GM12878 (cell line): Measurements from ENCODE around the gene NRXN3. TPM values are rescaled to one million over a fixed set of nuclear protein-coding genes. Genes with fewer than 3 reads are reported as not detected.

Experiments
- ATAC-seq: fragments of 200-7000 bp; cut with Tn5 transposase; 3 replicates; pipeline ENCODE4 v1.9.1; 2020; ENCODE audit warnings: mild to moderate bottlenecking, moderate library complexity
- BruUV-seq: library from RNA; stranded (reverse); fragments of 400-500 nt; replicated peaks from 2 replicates; lab custom pipeline; 2021; lab: Mats Ljungman, UMichigan
- CTCF ChIA-PET: fragments of 300-600 bp; sonication (Branson Sonifier 250); formaldehyde crosslinking; extraction: SDS; loops from one replicate; lab custom pipeline; 2021; ENCODE audit warnings: inconsistent platforms; lab: Yijun Ruan, JAX
- POLR2A ChIA-PET: fragments of 350-600 bp; formaldehyde crosslinking; extraction: SDS; loops from one replicate; lab custom pipeline; 2021; ENCODE audit warnings: inconsistent platforms; lab: Charles Lee
- RAD21 ChIA-PET: fragments of 300-600 bp; sonication (Branson Sonifier 250); formaldehyde crosslinking; loops from one replicate; lab custom pipeline; 2023; ENCODE audit warnings: antibody characterized with exemption; ENCODE audit not compliant: unreplicated experiment; lab: Charles Lee
- SMC1A ChIA-PET: fragments of 300-600 bp; sonication (Branson Sonifier 250); formaldehyde crosslinking; loops from one replicate; lab custom pipeline; 2023; ENCODE audit not compliant: unreplicated experiment, uncharacterized antibody; lab: Charles Lee
- DNase-seq: peaks from one replicate; pipeline ENCODE4 v3.0.0-alpha.2; 2011; ENCODE audit warnings: low read depth, low spot score
- FAIRE-seq: peaks from 3 replicates; lab custom pipeline; 2011; peaks lifted over from hg19 to GRCh38; lab: Jason Lieb, UNC
- H2AFZ ChIP-seq: 2 replicates; pipeline ENCODE4 v1.6.0; 2011; ENCODE audit warnings: low read depth, low read length, control low read depth; ENCODE audit not compliant: control insufficient read depth
- H3K27ac ChIP-seq: 2 replicates; pipeline ENCODE4 v1.5.1; 2011; ENCODE audit warnings: control low read depth; ENCODE audit not compliant: control insufficient read depth, insufficient read depth
- H3K27me3 ChIP-seq, 2 experiments: replicated peaks in 1 of 2; 2 replicates each; pipeline versions ENCODE4 v1.6.0 to v1.6.1; 2011; ENCODE audit warnings: low read length in 1 of 2; ENCODE audit not compliant: control insufficient read depth in 2 of 2, insufficient read depth in 2 of 2
- H3K36me3 ChIP-seq, 2 experiments: 2 replicates each; pipeline ENCODE4 v1.5.1; 2011; ENCODE audit warnings: low read length in 1 of 2; ENCODE audit not compliant: control insufficient read depth in 2 of 2, insufficient read depth in 2 of 2
- H3K4me1 ChIP-seq: 2 replicates; pipeline ENCODE4 v1.6.1; 2011; ENCODE audit warnings: mild to moderate bottlenecking, low read length, moderate library complexity, mixed read lengths; ENCODE audit not compliant: control insufficient read depth, insufficient read depth
- H3K4me2 ChIP-seq: 2 replicates; pipeline ENCODE4 v1.6.0; 2011; ENCODE audit warnings: control low read depth; ENCODE audit not compliant: control insufficient read depth, insufficient read depth
- H3K4me3 ChIP-seq: fragments of 200-600 bp; sonication (generic); 2 replicates; pipeline ENCODE4 v1.5.1; 2016
- H3K79me2 ChIP-seq: 2 replicates; pipeline ENCODE4 v1.6.0; 2011; ENCODE audit warnings: low read length; ENCODE audit not compliant: control insufficient read depth, insufficient read depth
- H3K9ac ChIP-seq: 2 replicates; pipeline ENCODE4 v1.8.0; 2011; ENCODE audit warnings: low read length, control low read depth, mixed read lengths; ENCODE audit not compliant: control insufficient read depth, insufficient read depth
- H3K9me3 ChIP-seq: replicated peaks from 3 replicates; pipeline ENCODE4 v1.5.1; 2011; ENCODE audit warnings: mild to moderate bottlenecking, low read length; ENCODE audit not compliant: control insufficient read depth, insufficient read depth
- H4K20me1 ChIP-seq: 2 replicates; pipeline ENCODE4 v1.6.0; 2011; ENCODE audit not compliant: control insufficient read depth, insufficient read depth
- ASH2L ChIP-seq: fragments of 300-600, 200-600 bp; sonication (generic); IDR thresholded peaks from 2 replicates; pipeline ENCODE4 v1.6.1; 2017; ENCODE audit warnings: low read depth, mild to moderate bottlenecking, borderline replicate concordance
- BHLHE40 ChIP-seq, 2 experiments: fragments of 450-650 bp in 1 of 2; IDR thresholded peaks; 2 replicates each; pipeline ENCODE4 v1.6.1; 2011 to 2017; ENCODE audit warnings: low read depth in 2 of 2, borderline replicate concordance in 1 of 2, improper control_type of control experiment in 1 of 2, low read length in 1 of 2, mild to moderate bottlenecking in 1 of 2
- CEBPB ChIP-seq, 2 experiments: fragments of 150-350 bp in 1 of 2; IDR thresholded peaks; 2 replicates each; pipeline ENCODE4 v1.6.1; 2012 to 2014; ENCODE audit warnings: low read depth in 2 of 2, low read length in 2 of 2, borderline replicate concordance in 1 of 2, inconsistent platforms in 1 of 2
- DPF2 ChIP-seq: fragments of 450-650 bp; IDR thresholded peaks from 2 replicates; pipeline ENCODE4 v1.6.1; 2017; ENCODE audit warnings: mild to moderate bottlenecking
- EGR1 ChIP-seq, 2 experiments: IDR thresholded peaks; 1 replicate in 1 of 2; 2 replicates in 1 of 2; pipeline ENCODE4 v1.6.1; 2011 to 2012; ENCODE audit warnings: low read depth in 2 of 2, low read length in 2 of 2, borderline replicate concordance in 1 of 2, mild to moderate bottlenecking in 1 of 2, moderate library complexity in 1 of 2
- LARP7 ChIP-seq: fragments of 450-650 bp; IDR thresholded peaks from 2 replicates; pipeline ENCODE4 v1.6.1; 2017; ENCODE audit warnings: mild to moderate bottlenecking
- NBN ChIP-seq: fragments of 450-650 bp; IDR thresholded peaks from 2 replicates; pipeline ENCODE4 v1.6.1; 2016
- NFXL1 ChIP-seq: fragments of 450-650 bp; IDR thresholded peaks from 2 replicates; pipeline ENCODE4 v1.6.1; 2017; ENCODE audit warnings: antibody characterized with exemption, mild to moderate bottlenecking, borderline replicate concordance
- NR2C2 ChIP-seq: IDR thresholded peaks from 2 replicates; pipeline ENCODE4 v1.6.1; 2011; ENCODE audit warnings: borderline replicate concordance, low read depth; ENCODE audit not compliant: control insufficient read depth, insufficient read length
- NR2F1 ChIP-seq: fragments of 450-650 bp; conservative IDR thresholded peaks from 2 replicates; pipeline ENCODE4 v1.6.1; 2017; ENCODE audit warnings: mild to moderate bottlenecking
- RAD21 ChIP-seq: IDR thresholded peaks from 2 replicates; pipeline ENCODE4 v1.6.1; 2011; ENCODE audit warnings: mild to moderate bottlenecking, low read depth, low read length, moderate library complexity; ENCODE audit not compliant: insufficient read depth
- SREBF1 ChIP-seq: IDR thresholded peaks from 2 replicates; pipeline ENCODE4 v1.6.1; 2012; ENCODE audit warnings: mild to moderate bottlenecking, low read length
- WRNIP1 ChIP-seq: IDR thresholded peaks from 2 replicates; pipeline ENCODE4 v1.6.1; 2011; ENCODE audit warnings: low read depth, low read length, improper control_type of control experiment, borderline replicate concordance
- ZNF24 ChIP-seq: fragments of 450-650 bp; IDR thresholded peaks from 2 replicates; pipeline ENCODE4 v1.6.1; 2017; ENCODE audit warnings: antibody characterized with exemption, mild to moderate bottlenecking
- ZNF622 ChIP-seq: fragments of 450-650 bp; IDR thresholded peaks from 2 replicates; pipeline ENCODE4 v1.6.1; 2017; ENCODE audit warnings: mild to moderate bottlenecking, inconsistent platforms
- ZZZ3 ChIP-seq: IDR thresholded peaks from 2 replicates; pipeline ENCODE4 v1.6.1; 2011; ENCODE audit warnings: low read depth; ENCODE audit not compliant: control insufficient read depth, insufficient read length
- WGBS: methylation state at CpG from one replicate; pipeline ENCODE4 v1.1.6; 2016; ENCODE audit warnings: low lambda C conversion rate; ENCODE audit not compliant: insufficient replicate concordance, insufficient coverage; ENCODE audit errors: missing lambda C conversion rate; 5-methylcytosine and 5-hydroxymethylcytosine counted together
- in situ Hi-C: fragments of 300-500 bp; cut with MboI; formaldehyde crosslinking; loops from 9 replicates; pipeline ENCODE4 v1.14.3; 2018; ENCODE audit warnings: mixed read lengths
- intact Hi-C: fragments of 100-400 bp; cut with micrococcal nuclease; formaldehyde crosslinking; loops from one replicate; pipeline ENCODE4 v1.14.2; 2022; ENCODE audit not compliant: unreplicated experiment
- polyA plus RNA-seq, 11 experiments: library from polyadenylated mRNA; depleted of rRNA in 4 of 11; unstranded in 6 of 11; stranded (reverse) in 5 of 11; fragments of >200 nt; fragmentation: Nextera tagmentation in 4 of 11; fragmentation: Illumina TruSeq in 1 of 11; extraction: Ambion mirVana in 4 of 11; extraction: Trizol in 1 of 11; gene quantifications; 1 replicate in 1 of 11; 2 replicates in 10 of 11; pipeline versions ENCODE4 v1.2.1 to v1.2.3, GENCODE V29; 2011 to 2016; ENCODE audit warnings: inconsistent platforms in 2 of 11, missing spikeins in 2 of 11, low read depth in 1 of 11
- total RNA-seq, 4 experiments: library from RNA; depleted of rRNA in 3 of 4; stranded (reverse); fragments of >200 nt in 3 of 4; fragmentation: Illumina TruSeq in 1 of 4; extraction: Trizol in 1 of 4; gene quantifications; 2 replicates each; pipeline versions ENCODE4 v1.2.1 to v1.2.3, GENCODE V29; 2013 to 2021
- TF ChIP-seq, protein P1 (sequence below): fragments of 450-650 bp; IDR thresholded peaks from 2 replicates; pipeline ENCODE4 v1.6.1; 2014; ENCODE audit warnings: mild to moderate bottlenecking
- TF ChIP-seq, protein P2 (sequence below): fragments of 450-650 bp; conservative IDR thresholded peaks from 2 replicates; pipeline ENCODE4 v1.6.1; 2017; ENCODE audit warnings: mild to moderate bottlenecking, moderate library complexity
- TF ChIP-seq, protein P3 (sequence below): fragments of 450-650 bp; IDR thresholded peaks from 2 replicates; pipeline ENCODE4 v1.6.1; 2017; ENCODE audit warnings: mild to moderate bottlenecking, low read depth, inconsistent platforms; ENCODE audit not compliant: poor library complexity, severe bottlenecking
- TF ChIP-seq, protein P4 (sequence below): IDR thresholded peaks from 2 replicates; pipeline ENCODE4 v1.6.1; 2011; ENCODE audit warnings: low read depth, low read length, improper control_type of control experiment, borderline replicate concordance

Gene NRXN3
- total and polyA plus RNA-seq, 10 of the 15 experiments (the other 5 are each of a cell fraction or from before 2014, with no cell fraction given), result 0.52 to 3.3 (median 1.4) TPM

DNA sequence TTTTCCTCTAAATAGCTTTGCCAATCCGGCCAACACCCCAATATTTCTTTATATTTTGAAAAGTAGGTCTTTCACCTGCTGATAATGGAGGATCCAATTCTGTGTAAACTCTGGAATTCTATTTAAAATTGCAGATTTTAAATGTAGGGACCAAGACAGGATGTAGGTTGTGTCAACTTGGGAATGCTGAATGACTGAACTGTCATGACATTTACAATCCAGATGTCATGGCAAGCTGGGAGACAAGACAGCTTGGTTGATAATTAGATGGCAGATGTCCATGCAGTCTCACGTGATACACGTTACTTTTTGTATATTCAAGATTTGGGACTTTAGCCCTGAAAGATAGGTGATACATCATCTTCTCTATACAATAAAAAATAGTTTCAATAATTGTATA lies 1564.0 kb downstream of the NRXN3 start:
- CTCF ChIA-PET, result no interaction called here
- DNase-seq (no peak), FAIRE-seq (no peak), ATAC-seq (no peak)
- Histone ChIP-seq H3K27me3 (no peaks in the 10 kb centered on the region), H2AFZ (no peak overlapping the region), H3K9ac (no peak overlapping the region), H4K20me1 (no peaks in the 10 kb centered on the region), H3K4me1 (no peaks in the 10 kb centered on the region), H3K9me3 (no peaks in the 10 kb centered on the region; the same call in 2 of the 3 replicates), H3K79me2 (no peaks in the 10 kb centered on the region), H3K27ac (no peak overlapping the region), H3K4me3 (no peak overlapping the region), H3K4me2 (no peak overlapping the region), H3K36me3 (no peaks in the 10 kb centered on the region)
- intact Hi-C loops, result no loop called here
- SMC1A ChIA-PET, result no interaction called here
- RAD21 ChIA-PET, result no interaction called here
- 15% methylated on average over 3 of the region's 3 CpGs for WGBS
- in situ Hi-C loops, result no loop called here
- POLR2A ChIA-PET, result no interaction called here
- no TSS peak for BruUV-seq
- TF ChIP-seq NFXL1 (no peak), SREBF1 (no peak), EGR1 (IDR thresholded peaks at IDR 0.05; ENCODE audit: borderline replicate concordance in 1 of 2, low read depth in 2 of 2, low read length in 2 of 2) (no peak), BHLHE40 (IDR thresholded peaks at IDR 0.05; ENCODE audit: borderline replicate concordance in 1 of 2, low read depth in 2 of 2, low read length in 1 of 2) (no peak), DPF2 (no peak), NR2C2 (no peak), NBN (no peak), LARP7 (no peak), ZNF622 (no peak), ASH2L (no peak), ZNF24 (no peak), RAD21 (no peak), ZZZ3 (no peak), CEBPB (IDR thresholded peaks at IDR 0.05; ENCODE audit: borderline replicate concordance in 1 of 2, low read depth in 2 of 2, low read length in 2 of 2) (no peak), WRNIP1 (no peak), NR2F1 (no peak)
- TF ChIP-seq, protein P1, sequence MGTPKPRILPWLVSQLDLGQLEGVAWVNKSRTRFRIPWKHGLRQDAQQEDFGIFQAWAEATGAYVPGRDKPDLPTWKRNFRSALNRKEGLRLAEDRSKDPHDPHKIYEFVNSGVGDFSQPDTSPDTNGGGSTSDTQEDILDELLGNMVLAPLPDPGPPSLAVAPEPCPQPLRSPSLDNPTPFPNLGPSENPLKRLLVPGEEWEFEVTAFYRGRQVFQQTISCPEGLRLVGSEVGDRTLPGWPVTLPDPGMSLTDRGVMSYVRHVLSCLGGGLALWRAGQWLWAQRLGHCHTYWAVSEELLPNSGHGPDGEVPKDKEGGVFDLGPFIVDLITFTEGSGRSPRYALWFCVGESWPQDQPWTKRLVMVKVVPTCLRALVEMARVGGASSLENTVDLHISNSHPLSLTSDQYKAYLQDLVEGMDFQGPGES, result no peak
- TF ChIP-seq, protein P2, sequence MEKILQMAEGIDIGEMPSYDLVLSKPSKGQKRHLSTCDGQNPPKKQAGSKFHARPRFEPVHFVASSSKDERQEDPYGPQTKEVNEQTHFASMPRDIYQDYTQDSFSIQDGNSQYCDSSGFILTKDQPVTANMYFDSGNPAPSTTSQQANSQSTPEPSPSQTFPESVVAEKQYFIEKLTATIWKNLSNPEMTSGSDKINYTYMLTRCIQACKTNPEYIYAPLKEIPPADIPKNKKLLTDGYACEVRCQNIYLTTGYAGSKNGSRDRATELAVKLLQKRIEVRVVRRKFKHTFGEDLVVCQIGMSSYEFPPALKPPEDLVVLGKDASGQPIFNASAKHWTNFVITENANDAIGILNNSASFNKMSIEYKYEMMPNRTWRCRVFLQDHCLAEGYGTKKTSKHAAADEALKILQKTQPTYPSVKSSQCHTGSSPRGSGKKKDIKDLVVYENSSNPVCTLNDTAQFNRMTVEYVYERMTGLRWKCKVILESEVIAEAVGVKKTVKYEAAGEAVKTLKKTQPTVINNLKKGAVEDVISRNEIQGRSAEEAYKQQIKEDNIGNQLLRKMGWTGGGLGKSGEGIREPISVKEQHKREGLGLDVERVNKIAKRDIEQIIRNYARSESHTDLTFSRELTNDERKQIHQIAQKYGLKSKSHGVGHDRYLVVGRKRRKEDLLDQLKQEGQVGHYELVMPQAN, result no peak
- TF ChIP-seq, protein P3, sequence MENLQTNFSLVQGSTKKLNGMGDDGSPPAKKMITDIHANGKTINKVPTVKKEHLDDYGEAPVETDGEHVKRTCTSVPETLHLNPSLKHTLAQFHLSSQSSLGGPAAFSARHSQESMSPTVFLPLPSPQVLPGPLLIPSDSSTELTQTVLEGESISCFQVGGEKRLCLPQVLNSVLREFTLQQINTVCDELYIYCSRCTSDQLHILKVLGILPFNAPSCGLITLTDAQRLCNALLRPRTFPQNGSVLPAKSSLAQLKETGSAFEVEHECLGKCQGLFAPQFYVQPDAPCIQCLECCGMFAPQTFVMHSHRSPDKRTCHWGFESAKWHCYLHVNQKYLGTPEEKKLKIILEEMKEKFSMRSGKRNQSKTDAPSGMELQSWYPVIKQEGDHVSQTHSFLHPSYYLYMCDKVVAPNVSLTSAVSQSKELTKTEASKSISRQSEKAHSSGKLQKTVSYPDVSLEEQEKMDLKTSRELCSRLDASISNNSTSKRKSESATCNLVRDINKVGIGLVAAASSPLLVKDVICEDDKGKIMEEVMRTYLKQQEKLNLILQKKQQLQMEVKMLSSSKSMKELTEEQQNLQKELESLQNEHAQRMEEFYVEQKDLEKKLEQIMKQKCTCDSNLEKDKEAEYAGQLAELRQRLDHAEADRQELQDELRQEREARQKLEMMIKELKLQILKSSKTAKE, result no peak
- TF ChIP-seq, protein P4, sequence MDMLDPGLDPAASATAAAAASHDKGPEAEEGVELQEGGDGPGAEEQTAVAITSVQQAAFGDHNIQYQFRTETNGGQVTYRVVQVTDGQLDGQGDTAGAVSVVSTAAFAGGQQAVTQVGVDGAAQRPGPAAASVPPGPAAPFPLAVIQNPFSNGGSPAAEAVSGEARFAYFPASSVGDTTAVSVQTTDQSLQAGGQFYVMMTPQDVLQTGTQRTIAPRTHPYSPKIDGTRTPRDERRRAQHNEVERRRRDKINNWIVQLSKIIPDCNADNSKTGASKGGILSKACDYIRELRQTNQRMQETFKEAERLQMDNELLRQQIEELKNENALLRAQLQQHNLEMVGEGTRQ, result no peak
